HG03175 (cell line): ENCODE measurements around the gene TSSK6.

Experiments used
- ATAC-seq: cut with Tn5 transposase; IDR thresholded peaks from one replicate; pipeline ENCODE4 v1.9.1; 2021; ENCODE audit warnings: mild to moderate bottlenecking, moderate library complexity; ENCODE audit not compliant: unreplicated experiment

TSSK6 gene

DNA sequence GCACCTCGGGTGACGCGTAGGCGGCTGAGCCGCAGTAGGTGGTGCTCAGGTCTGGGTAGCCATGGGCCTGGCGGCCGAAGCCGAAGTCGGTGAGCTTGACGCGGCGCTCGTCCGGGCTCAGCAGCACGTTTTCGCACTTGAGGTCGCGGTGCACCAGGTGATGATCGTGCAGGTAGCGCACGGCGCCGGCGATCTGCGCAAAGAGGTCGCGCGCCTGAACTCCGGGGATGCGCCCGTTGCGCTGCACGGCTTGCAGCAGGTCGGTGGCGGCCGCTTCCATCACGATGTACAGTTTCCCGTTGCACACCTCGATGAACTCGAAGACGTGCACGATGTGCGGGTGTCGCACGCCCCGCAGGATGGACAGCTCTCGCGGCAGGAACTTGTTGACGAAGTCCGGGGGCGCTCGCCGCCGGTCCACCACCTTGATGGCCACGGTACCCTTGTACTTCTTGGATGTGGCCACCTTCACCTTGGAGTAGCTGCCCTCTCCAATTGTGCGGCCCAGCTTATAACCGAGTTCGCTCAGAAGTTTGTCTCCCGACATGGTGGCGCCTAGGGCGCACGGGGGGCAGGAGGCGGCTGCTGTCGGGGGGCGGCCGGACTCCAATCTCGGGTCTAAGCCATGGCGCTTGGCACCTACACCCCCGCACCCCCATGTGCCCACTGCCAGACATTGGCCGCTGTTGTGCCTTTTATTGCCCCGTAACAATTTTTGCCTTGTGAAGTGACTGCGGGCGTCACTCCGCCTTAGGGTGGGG lies at the start of gene TSSK6:
TSSK6 (minus strand) TSS at position 668 of the 761 bp plus-strand sequence; CDS start at position 547, 121 bp downstream.
- ATAC-seq, result no peak

- ATAC-seq, result no peak
Observed at GRCh38 chr19:19563348-19563848, 48.0 kb upstream of the TSSK6 start.

DNA sequence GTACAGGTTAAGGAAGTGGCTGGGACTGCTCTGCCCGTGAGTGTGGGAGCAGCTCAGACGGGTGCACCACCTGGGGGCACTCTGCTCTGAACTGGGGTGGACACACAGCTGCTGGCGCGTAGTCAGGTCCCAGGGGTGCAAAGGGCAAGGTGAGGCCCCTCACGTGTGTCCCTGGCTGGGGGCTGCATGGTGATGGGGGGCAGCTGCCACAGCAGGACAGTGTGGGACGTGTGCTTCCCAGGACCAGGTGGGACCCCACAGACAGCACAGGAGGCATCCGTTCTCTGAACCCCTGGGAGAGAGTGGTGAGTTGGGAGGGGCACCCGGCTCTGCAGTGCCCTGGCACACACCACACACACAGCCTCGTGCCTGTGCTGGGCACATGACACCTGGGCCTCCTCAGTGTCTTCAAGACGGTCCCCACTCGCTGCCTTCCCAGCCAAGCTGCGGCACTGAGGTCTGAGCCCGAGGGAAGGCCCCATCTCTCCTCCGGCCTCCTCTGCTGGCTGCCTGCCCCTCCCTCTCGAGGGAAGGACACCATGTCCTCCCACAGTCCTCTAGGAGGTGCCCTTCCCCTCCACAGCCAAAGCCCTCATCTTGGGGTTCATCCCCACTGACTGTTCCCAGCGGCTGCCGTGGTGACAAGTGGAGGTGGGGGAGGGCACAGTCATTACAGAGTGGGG lies 47.5 kb upstream of the TSSK6 start:
- ATAC-seq, result no peak

- ATAC-seq, result no peak
Observed at GRCh38 chr19:19561946-19562664, 46.8 kb upstream of the TSSK6 start.

DNA sequence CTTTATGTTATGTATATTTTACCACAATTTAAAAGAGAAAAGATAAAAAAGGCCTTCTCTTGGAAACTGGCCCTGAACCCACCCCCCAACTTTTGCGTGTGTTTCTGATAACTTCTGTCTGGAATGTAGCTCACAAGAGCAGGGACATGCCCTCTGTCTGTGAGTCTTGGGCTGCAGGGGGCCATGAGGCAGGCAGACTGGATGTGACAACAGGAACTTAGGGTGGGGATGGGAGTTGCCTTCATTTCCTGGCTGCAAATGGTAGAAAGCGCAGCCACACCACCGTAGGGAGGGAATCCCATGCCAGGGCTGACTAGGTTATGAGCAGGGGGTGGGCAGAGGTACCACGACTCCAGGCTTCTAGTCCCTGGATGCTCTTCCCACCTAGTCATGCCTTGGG lies 44.6 kb upstream of the TSSK6 start:
- ATAC-seq, result no peak

DNA sequence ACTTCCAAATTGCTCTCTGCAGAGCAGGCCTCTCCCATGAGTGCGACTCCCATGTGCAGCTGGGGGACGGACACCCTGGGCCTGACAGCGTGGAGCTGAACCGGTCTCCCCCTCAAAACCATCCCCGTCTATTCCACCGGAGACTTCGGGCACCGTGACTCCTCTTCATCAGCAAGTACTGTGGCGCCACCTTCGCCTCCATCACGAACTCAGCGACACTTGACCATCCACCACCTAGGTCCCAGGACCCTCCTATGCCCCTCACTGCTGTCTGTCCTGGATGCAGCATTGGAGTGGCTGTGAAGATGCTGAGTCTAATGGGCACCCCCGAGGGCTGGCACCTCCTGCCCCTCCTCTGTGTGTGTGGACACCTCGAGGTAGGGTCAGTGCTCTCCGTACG lies 43.3 kb upstream of the TSSK6 start:
- ATAC-seq, result no peak

- ATAC-seq, result no peak
Observed at GRCh38 chr19:19558055-19558454, 42.7 kb upstream of the TSSK6 start.

GRCh38 chr19:19554074-19555023 lies 39.0 kb upstream of the TSSK6 start:
- no peak for ATAC-seq

DNA sequence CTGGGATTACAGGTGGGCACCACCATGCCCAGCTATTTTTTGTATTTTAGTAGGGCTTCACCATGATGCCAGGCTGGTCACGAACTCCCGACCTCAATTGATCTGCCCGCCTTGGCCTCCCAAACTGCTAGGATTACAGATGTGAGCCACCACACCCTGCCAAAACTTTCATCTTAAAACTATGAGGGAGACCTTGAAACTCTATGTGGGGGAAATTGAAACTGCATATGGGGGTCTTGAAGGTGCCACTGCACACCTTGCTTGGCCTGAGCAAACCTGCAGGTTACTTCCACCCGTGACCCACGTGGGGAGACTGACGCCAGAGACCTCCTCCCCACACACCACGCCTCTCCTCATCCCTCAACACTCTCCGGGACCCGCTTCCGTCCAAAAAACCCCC lies 38.3 kb upstream of the TSSK6 start:
- ATAC-seq, result no peak

- ATAC-seq, result no peak
Observed at GRCh38 chr19:19552798-19553197, 37.5 kb upstream of the TSSK6 start.

DNA sequence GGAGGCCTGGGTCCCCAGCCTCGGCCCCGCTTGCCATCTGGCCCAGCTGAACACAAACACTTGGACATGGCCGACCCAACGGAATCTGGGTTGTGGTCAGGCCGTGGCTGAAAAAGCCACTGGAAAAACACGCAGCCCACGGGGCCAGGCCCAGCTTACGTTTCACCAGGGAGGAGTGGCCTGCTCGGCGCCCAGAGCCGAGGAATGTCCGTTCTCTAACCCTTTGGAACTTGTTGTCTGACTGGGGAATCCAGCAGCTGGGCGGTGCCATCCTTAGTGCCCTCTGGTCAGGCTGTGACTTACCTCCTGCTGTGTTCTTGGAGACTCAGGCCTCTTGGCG lies 36.5 kb upstream of the TSSK6 start:
- ATAC-seq, result no peak

GRCh38 chr19:19550972-19551852 lies 35.9 kb upstream of the TSSK6 start:
- no peak for ATAC-seq

- no peak for ATAC-seq
Observed at GRCh38 chr19:19550485-19550929, 35.2 kb upstream of the TSSK6 start.

- no peak for ATAC-seq
Observed at GRCh38 chr19:19549804-19550464, 34.6 kb upstream of the TSSK6 start.

DNA sequence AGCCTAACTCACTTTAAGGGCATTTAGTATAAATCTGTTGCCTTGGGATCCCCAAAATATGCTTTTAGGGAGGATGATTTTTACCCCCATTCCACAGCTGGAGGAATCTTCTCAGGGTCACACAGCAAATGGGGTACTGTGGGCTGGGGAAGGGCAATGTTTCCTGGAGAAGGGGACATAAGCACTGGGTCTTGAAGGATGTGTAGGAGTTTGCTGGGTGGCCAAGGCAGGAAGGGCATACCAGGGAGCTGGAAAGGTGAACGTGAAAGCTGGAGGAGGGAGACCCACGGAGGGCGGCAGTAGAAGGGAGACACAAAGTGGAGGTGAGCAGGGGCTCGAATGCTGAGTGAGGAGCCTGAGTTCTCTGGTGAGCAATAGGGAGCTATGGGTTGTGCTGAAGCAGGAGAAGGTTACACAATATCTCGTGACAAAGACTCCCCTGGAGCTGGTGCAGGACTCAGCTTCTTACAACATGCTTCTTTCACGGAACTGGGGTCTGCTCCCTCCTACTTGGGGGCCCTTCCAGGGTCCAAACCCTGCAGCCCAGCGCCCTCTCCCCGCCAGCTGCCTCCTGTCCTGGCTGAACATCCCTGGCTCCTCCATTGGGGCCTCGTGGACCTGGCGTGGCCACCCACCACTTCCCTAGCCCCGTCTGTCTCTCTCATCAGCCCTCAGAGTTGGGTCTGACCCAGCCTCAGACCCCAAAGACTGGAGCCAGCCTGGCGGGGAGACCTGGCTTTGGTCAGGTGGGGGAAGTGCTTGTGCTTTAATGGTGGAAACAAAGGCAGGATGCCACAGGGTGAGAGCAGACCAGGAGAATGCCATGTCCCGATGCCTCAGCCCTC lies 33.8 kb upstream of the TSSK6 start:
- ATAC-seq, result no peak

DNA sequence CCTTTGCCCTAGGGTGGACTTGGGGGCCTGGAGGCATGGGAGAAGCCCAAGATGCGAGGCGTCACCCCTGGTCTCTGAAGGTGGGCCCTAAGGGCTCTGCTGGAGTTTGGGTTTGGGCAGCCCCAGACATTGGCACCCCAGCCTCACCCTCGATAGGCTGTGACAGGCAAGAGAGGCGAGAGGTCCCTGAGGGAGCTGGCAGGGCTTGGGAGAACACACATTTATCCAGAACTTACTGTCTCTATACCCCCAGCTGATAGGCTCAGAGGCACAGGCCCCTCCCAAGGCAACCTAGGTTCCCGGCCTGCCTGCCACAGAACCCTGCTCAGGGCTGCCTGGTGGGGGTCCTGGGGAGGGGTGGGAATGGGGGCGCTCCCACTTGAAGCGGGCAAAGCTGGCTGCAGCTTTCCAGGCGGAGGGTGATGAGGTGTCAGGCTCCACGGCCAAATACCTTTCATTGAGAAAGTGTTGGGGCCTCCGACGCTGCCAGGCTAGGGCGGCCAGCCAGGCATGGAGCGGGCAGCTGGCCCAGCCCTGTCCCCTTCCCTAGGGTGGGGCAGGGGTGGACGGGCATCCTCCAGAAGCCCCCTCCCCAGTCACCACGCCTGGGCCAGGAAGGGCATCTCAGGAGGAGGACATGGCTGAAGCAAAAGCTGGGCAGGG lies 32.5 kb upstream of the TSSK6 start:
- ATAC-seq, result no peak

DNA sequence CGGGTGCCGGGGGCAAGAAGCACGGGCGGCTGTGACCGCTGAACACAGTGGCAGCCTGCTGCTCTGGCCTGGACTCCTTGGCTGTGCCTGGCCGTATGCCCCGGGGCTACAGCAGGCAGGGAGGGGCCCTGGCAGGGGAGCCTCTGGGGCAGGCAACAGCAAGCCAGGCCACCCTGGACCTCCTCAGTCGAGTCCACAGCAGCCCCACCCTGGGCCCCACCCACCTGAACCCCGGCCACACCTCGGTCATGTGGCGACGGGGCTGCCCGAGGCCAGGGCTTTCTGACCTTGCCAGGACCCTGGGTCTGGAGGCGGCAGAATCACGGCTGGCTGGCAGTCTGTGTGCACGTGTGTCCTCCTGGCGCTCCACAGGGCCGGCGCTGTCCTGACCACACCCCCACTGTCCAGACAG lies 31.4 kb upstream of the TSSK6 start:
- ATAC-seq, result no peak

GRCh38 chr19:19545707-19546106 lies 30.4 kb upstream of the TSSK6 start:
- no peak for ATAC-seq
